Measurements from ENCODE around the gene FAM151B. TPM values are rescaled to one million over a fixed set of nuclear protein-coding genes. Genes with fewer than 3 reads are reported as not detected.

FAM151B gene
- total and polyA plus RNA-seq, 2 experiments from 2014 or later: 0.55 TPM; not detected in 1

DNA sequence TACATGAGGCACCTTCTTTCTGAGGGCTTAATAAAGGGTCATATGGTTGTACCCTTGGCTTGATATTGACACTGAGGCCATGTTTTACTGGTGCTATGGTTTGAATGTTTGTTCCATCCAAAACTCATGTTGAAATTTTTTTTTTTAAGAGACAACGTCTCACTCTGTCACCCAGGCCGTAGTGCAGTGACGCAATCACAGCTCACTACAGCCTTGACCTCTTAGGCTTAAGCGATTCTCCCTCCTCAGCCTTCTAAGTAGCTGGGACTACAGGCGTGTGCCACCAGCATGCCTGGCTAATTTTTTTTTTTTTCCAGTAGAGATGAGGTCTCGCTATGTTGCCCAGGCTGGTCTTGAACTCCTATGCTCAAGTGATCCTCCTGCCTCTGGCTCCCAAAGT is 20.9 kb downstream of the FAM151B start:
- ATAC-seq (no peak), DNase-seq (ENCODE audit: low spot score) (no peak)
- Histone ChIP-seq H3F3A (replicated peaks; ENCODE audit: low read depth) (no peaks in the 10 kb centered on the region), H3K4me1 (ENCODE audit: insufficient read depth) (no peaks in the 10 kb centered on the region), H2AFZ (no peak overlapping the region), H4K20me1 (replicated peaks; ENCODE audit: insufficient read depth) (no peaks in the 10 kb centered on the region), H3K27me3 (ENCODE audit: insufficient read depth) (no peaks in the 10 kb centered on the region), H3K4me2 (no peak overlapping the region), H3K9me2 (ENCODE audit: insufficient read depth) (no peaks in the 10 kb centered on the region), H3K4me3 (no peak overlapping the region), H3K27ac (ENCODE audit: low read depth) (no peak overlapping the region), H3K79me2 (replicated peaks; ENCODE audit: insufficient read depth) (no peaks in the 10 kb centered on the region), H3K36me3 (ENCODE audit: insufficient read depth) (no peaks in the 10 kb centered on the region)
- H3K36me3 Mint-ChIP-seq (ENCODE audit: low read depth): no peaks in the 10 kb centered on the region
- H3K4me3 Mint-ChIP-seq: no peak overlapping the region
- peaks cover 2% of the 10 kb centered on the region for H3K27me3 Mint-ChIP-seq (ENCODE audit: insufficient read depth, low read depth, poor library complexity)
- TF ChIP-seq EZH2phosphoT487 (IDR thresholded peaks at IDR 0.05; ENCODE audit: unreplicated experiment): no peak
- TF ChIP-seq EZH2 (IDR thresholded peaks at IDR 0.05; ENCODE audit: low read depth, unreplicated experiment): no peak
- TF ChIP-seq STAT1 (IDR thresholded peaks at IDR 0.05; ENCODE audit: unreplicated experiment): no peak
- TF ChIP-seq, protein P1, sequence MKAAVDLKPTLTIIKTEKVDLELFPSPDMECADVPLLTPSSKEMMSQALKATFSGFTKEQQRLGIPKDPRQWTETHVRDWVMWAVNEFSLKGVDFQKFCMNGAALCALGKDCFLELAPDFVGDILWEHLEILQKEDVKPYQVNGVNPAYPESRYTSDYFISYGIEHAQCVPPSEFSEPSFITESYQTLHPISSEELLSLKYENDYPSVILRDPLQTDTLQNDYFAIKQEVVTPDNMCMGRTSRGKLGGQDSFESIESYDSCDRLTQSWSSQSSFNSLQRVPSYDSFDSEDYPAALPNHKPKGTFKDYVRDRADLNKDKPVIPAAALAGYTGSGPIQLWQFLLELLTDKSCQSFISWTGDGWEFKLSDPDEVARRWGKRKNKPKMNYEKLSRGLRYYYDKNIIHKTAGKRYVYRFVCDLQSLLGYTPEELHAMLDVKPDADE (IDR thresholded peaks at IDR 0.05): no peak
- no peak for TF ChIP-seq CREB1 (CRISPR knock-in tag; IDR thresholded peaks at IDR 0.05; ENCODE audit: low read depth)
- TF ChIP-seq, protein P2, sequence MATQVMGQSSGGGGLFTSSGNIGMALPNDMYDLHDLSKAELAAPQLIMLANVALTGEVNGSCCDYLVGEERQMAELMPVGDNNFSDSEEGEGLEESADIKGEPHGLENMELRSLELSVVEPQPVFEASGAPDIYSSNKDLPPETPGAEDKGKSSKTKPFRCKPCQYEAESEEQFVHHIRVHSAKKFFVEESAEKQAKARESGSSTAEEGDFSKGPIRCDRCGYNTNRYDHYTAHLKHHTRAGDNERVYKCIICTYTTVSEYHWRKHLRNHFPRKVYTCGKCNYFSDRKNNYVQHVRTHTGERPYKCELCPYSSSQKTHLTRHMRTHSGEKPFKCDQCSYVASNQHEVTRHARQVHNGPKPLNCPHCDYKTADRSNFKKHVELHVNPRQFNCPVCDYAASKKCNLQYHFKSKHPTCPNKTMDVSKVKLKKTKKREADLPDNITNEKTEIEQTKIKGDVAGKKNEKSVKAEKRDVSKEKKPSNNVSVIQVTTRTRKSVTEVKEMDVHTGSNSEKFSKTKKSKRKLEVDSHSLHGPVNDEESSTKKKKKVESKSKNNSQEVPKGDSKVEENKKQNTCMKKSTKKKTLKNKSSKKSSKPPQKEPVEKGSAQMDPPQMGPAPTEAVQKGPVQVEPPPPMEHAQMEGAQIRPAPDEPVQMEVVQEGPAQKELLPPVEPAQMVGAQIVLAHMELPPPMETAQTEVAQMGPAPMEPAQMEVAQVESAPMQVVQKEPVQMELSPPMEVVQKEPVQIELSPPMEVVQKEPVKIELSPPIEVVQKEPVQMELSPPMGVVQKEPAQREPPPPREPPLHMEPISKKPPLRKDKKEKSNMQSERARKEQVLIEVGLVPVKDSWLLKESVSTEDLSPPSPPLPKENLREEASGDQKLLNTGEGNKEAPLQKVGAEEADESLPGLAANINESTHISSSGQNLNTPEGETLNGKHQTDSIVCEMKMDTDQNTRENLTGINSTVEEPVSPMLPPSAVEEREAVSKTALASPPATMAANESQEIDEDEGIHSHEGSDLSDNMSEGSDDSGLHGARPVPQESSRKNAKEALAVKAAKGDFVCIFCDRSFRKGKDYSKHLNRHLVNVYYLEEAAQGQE (IDR thresholded peaks at IDR 0.05; ENCODE audit: unreplicated experiment): no peak
- no peak for TF ChIP-seq POLR2AphosphoS5 (IDR thresholded peaks at IDR 0.05; ENCODE audit: low read depth)
- no peak for TF ChIP-seq ZNF331 (CRISPR knock-in tag; IDR thresholded peaks at IDR 0.05; ENCODE audit: low read depth)
- no peak for TF ChIP-seq JUNB (IDR thresholded peaks at IDR 0.05; ENCODE audit: unreplicated experiment)
- TF ChIP-seq, protein P3, sequence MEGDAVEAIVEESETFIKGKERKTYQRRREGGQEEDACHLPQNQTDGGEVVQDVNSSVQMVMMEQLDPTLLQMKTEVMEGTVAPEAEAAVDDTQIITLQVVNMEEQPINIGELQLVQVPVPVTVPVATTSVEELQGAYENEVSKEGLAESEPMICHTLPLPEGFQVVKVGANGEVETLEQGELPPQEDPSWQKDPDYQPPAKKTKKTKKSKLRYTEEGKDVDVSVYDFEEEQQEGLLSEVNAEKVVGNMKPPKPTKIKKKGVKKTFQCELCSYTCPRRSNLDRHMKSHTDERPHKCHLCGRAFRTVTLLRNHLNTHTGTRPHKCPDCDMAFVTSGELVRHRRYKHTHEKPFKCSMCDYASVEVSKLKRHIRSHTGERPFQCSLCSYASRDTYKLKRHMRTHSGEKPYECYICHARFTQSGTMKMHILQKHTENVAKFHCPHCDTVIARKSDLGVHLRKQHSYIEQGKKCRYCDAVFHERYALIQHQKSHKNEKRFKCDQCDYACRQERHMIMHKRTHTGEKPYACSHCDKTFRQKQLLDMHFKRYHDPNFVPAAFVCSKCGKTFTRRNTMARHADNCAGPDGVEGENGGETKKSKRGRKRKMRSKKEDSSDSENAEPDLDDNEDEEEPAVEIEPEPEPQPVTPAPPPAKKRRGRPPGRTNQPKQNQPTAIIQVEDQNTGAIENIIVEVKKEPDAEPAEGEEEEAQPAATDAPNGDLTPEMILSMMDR (conservative IDR thresholded peaks at IDR 0.05; ENCODE audit: low read depth in 2 of 2): no peak
- TF ChIP-seq, protein P4, sequence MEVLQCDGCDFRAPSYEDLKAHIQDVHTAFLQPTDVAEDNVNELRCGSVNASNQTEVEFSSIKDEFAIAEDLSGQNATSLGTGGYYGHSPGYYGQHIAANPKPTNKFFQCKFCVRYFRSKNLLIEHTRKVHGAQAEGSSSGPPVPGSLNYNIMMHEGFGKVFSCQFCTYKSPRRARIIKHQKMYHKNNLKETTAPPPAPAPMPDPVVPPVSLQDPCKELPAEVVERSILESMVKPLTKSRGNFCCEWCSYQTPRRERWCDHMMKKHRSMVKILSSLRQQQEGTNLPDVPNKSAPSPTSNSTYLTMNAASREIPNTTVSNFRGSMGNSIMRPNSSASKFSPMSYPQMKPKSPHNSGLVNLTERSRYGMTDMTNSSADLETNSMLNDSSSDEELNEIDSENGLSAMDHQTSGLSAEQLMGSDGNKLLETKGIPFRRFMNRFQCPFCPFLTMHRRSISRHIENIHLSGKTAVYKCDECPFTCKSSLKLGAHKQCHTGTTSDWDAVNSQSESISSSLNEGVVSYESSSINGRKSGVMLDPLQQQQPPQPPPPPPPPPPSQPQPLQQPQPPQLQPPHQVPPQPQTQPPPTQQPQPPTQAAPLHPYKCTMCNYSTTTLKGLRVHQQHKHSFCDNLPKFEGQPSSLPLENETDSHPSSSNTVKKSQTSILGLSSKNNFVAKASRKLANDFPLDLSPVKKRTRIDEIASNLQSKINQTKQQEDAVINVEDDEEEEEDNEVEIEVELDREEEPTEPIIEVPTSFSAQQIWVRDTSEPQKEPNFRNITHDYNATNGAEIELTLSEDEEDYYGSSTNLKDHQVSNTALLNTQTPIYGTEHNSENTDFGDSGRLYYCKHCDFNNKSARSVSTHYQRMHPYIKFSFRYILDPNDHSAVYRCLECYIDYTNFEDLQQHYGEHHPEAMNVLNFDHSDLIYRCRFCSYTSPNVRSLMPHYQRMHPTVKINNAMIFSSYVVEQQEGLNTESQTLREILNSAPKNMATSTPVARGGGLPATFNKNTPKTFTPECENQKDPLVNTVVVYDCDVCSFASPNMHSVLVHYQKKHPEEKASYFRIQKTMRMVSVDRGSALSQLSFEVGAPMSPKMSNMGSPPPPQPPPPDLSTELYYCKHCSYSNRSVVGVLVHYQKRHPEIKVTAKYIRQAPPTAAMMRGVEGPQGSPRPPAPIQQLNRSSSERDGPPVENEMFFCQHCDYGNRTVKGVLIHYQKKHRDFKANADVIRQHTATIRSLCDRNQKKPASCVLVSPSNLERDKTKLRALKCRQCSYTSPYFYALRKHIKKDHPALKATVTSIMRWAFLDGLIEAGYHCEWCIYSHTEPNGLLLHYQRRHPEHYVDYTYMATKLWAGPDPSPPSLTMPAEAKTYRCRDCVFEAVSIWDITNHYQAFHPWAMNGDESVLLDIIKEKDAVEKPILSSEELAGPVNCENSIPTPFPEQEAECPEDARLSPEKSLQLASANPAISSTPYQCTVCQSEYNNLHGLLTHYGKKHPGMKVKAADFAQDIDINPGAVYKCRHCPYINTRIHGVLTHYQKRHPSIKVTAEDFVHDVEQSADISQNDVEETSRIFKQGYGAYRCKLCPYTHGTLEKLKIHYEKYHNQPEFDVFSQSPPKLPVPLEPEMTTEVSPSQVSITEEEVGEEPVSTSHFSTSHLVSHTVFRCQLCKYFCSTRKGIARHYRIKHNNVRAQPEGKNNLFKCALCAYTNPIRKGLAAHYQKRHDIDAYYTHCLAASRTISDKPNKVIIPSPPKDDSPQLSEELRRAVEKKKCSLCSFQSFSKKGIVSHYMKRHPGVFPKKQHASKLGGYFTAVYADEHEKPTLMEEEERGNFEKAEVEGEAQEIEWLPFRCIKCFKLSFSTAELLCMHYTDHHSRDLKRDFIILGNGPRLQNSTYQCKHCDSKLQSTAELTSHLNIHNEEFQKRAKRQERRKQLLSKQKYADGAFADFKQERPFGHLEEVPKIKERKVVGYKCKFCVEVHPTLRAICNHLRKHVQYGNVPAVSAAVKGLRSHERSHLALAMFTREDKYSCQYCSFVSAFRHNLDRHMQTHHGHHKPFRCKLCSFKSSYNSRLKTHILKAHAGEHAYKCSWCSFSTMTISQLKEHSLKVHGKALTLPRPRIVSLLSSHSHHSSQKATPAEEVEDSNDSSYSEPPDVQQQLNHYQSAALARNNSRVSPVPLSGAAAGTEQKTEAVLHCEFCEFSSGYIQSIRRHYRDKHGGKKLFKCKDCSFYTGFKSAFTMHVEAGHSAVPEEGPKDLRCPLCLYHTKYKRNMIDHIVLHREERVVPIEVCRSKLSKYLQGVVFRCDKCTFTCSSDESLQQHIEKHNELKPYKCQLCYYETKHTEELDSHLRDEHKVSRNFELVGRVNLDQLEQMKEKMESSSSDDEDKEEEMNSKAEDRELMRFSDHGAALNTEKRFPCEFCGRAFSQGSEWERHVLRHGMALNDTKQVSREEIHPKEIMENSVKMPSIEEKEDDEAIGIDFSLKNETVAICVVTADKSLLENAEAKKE (CRISPR knock-in tag; IDR thresholded peaks at IDR 0.05): no peak
- no peak for TF ChIP-seq NANOG (IDR thresholded peaks at IDR 0.05; ENCODE audit: borderline replicate concordance)
- no peak for TF ChIP-seq ZNF114 (CRISPR knock-in tag; IDR thresholded peaks at IDR 0.05)
- H3K9me3 Mint-ChIP-seq: no peaks in the 10 kb centered on the region; the same call in 2 of the 3 replicates
- H3K27ac Mint-ChIP-seq: no peak overlapping the region
- H3K4me1 Mint-ChIP-seq: no peaks in the 10 kb centered on the region

Measured in GM23338 (cell line).